GM12878 (cell line): ENCODE data around the gene PPP2R5C. TPM values are rescaled to one million over a fixed set of nuclear protein-coding genes. Genes with fewer than 3 reads are reported as not detected.

Source experiments
- ASH2L ChIP-seq: fragments of 300-600, 200-600 bp; sonication (generic); IDR thresholded peaks from 2 replicates; pipeline ENCODE4 v1.6.1; 2017; ENCODE audit warnings: low read depth, mild to moderate bottlenecking, borderline replicate concordance
- ATF2 ChIP-seq: IDR thresholded peaks from 2 replicates; pipeline ENCODE4 v1.6.1; 2012; ENCODE audit warnings: low read length, inconsistent platforms
- CHD4 ChIP-seq: fragments of 200-600 bp; sonication (generic); IDR thresholded peaks from 2 replicates; pipeline ENCODE4 v1.6.1; 2016; ENCODE audit warnings: mild to moderate bottlenecking
- ELK1 ChIP-seq: IDR thresholded peaks from 2 replicates; pipeline ENCODE4 v1.6.1; 2012; ENCODE audit warnings: low read depth, low read length, improper control_type of control experiment
- ESRRA ChIP-seq: IDR thresholded peaks from 2 replicates; pipeline ENCODE4 v1.6.1; 2012; ENCODE audit warnings: mild to moderate bottlenecking, low read length, improper control_type of control experiment
- KAT2A ChIP-seq: conservative IDR thresholded peaks from 2 replicates; pipeline ENCODE4 v1.6.1; 2011; ENCODE audit warnings: low read depth, low read length; ENCODE audit not compliant: control insufficient read depth
- MYB ChIP-seq: fragments of 150-350 bp; IDR thresholded peaks from 2 replicates; pipeline ENCODE4 v1.6.1; 2014; ENCODE audit warnings: mild to moderate bottlenecking, low read depth, low read length, borderline replicate concordance
- PAX5 ChIP-seq: IDR thresholded peaks from 2 replicates; pipeline ENCODE4 v1.6.1; 2011; ENCODE audit warnings: low read depth, low read length, borderline replicate concordance
- POLR2A ChIP-seq: IDR thresholded peaks from 2 replicates; pipeline ENCODE4 v1.6.1; 2011; ENCODE audit warnings: low read depth, mild to moderate bottlenecking, low read length
- POU2F2 ChIP-seq: IDR thresholded peaks from 3 replicates; pipeline ENCODE4 v1.6.1; 2011; ENCODE audit warnings: low read depth, mild to moderate bottlenecking, low read length, borderline replicate concordance
- RAD21 ChIP-seq: IDR thresholded peaks from 2 replicates; pipeline ENCODE4 v1.6.1; 2011; ENCODE audit warnings: mild to moderate bottlenecking, low read depth, low read length, moderate library complexity; ENCODE audit not compliant: insufficient read depth
- SPI1 ChIP-seq: IDR thresholded peaks from 2 replicates; pipeline ENCODE4 v1.6.1; 2011; ENCODE audit warnings: low read depth, mild to moderate bottlenecking, low read length, moderate library complexity, borderline replicate concordance; ENCODE audit not compliant: insufficient read depth
- SRF ChIP-seq, 2 experiments: IDR thresholded peaks; 2 replicates each; pipeline ENCODE4 v1.6.1; 2011; ENCODE audit warnings: low read depth in 2 of 2, low read length in 2 of 2, mild to moderate bottlenecking in 1 of 2, moderate library complexity in 1 of 2
- TAF1 ChIP-seq: IDR thresholded peaks from 2 replicates; pipeline ENCODE4 v1.6.1; 2011; ENCODE audit warnings: mild to moderate bottlenecking, low read depth, low read length, borderline replicate concordance
- TBL1XR1 ChIP-seq: IDR thresholded peaks from 2 replicates; pipeline ENCODE4 v1.6.1; 2012; ENCODE audit warnings: low read depth, low read length, improper control_type of control experiment
- USF2 ChIP-seq: IDR thresholded peaks from 2 replicates; pipeline ENCODE4 v1.6.1; 2011; ENCODE audit warnings: low read depth, low read length, improper control_type of control experiment, borderline replicate concordance
- YY1 ChIP-seq: IDR thresholded peaks from 2 replicates; pipeline ENCODE4 v1.6.1; 2011; ENCODE audit warnings: low read depth, mild to moderate bottlenecking, low read length
- ZBED1 ChIP-seq: IDR thresholded peaks from 2 replicates; pipeline ENCODE4 v1.6.1; 2016; ENCODE audit warnings: borderline replicate concordance
- ZBTB4 ChIP-seq: fragments of 450-650 bp; formaldehyde crosslinking; IDR thresholded peaks from 2 replicates; pipeline ENCODE4 v1.4.0; 2022; ENCODE audit warnings: mild to moderate bottlenecking, moderate library complexity
- ZNF217 ChIP-seq: fragments of 450-650 bp; IDR thresholded peaks from 2 replicates; pipeline ENCODE4 v1.6.1; 2017; ENCODE audit warnings: antibody characterized with exemption, mild to moderate bottlenecking
- ZNF274 ChIP-seq: IDR thresholded peaks from one replicate; pipeline ENCODE4 v1.8.0; 2011; ENCODE audit not compliant: insufficient read length, insufficient read depth
- polyA plus RNA-seq, 11 experiments: library from polyadenylated mRNA; depleted of rRNA in 4 of 11; unstranded in 6 of 11; stranded (reverse) in 5 of 11; fragments of >200 nt; fragmentation: Nextera tagmentation in 4 of 11; fragmentation: Illumina TruSeq in 1 of 11; extraction: Ambion mirVana in 4 of 11; extraction: Trizol in 1 of 11; gene quantifications; 1 replicate in 1 of 11; 2 replicates in 10 of 11; pipeline versions ENCODE4 v1.2.1 to v1.2.3, GENCODE V29; 2011 to 2016; ENCODE audit warnings: inconsistent platforms in 2 of 11, missing spikeins in 2 of 11, low read depth in 1 of 11
- total RNA-seq, 4 experiments: library from RNA; depleted of rRNA in 3 of 4; stranded (reverse); fragments of >200 nt in 3 of 4; fragmentation: Illumina TruSeq in 1 of 4; extraction: Trizol in 1 of 4; gene quantifications; 2 replicates each; pipeline versions ENCODE4 v1.2.1 to v1.2.3, GENCODE V29; 2013 to 2021
- TF ChIP-seq, protein P1 (sequence below): fragments of 450-650 bp; conservative IDR thresholded peaks from 2 replicates; pipeline ENCODE4 v1.6.1; 2017; ENCODE audit warnings: mild to moderate bottlenecking, moderate library complexity

The PPP2R5C gene
- total and polyA plus RNA-seq, 10 of the 15 experiments (the other 5 are each of a cell fraction or from before 2014, with no cell fraction given) = 106 to 199 (median 144) TPM

GRCh38 chr14:101731187-101732080 lies 30.1 kb upstream of the PPP2R5C start (continued):
- TF ChIP-seq ZBTB4 (no peak), CHD4 (no peak), ZNF217 (no peak), ELK1 (no peak), ATF2 (no peak), ZBED1 (no peak), RAD21 (peak; percentile 43; the same call in 1 of the 2 replicates), POLR2A (no peak), MYB (no peak), TAF1 (no peak), SRF (IDR thresholded peaks at IDR 0.05; ENCODE audit: low read depth in 2 of 2, low read length in 2 of 2) (no peak), ZNF274 (no peak), SPI1 (peak; percentile 42; the same call in 1 of the 2 replicates), ESRRA (no peak), USF2 (no peak), PAX5 (no peak), YY1 (no peak), KAT2A (no peak), POU2F2 (no peak), ASH2L (no peak), TBL1XR1 (no peak)
- TF ChIP-seq, protein P1, sequence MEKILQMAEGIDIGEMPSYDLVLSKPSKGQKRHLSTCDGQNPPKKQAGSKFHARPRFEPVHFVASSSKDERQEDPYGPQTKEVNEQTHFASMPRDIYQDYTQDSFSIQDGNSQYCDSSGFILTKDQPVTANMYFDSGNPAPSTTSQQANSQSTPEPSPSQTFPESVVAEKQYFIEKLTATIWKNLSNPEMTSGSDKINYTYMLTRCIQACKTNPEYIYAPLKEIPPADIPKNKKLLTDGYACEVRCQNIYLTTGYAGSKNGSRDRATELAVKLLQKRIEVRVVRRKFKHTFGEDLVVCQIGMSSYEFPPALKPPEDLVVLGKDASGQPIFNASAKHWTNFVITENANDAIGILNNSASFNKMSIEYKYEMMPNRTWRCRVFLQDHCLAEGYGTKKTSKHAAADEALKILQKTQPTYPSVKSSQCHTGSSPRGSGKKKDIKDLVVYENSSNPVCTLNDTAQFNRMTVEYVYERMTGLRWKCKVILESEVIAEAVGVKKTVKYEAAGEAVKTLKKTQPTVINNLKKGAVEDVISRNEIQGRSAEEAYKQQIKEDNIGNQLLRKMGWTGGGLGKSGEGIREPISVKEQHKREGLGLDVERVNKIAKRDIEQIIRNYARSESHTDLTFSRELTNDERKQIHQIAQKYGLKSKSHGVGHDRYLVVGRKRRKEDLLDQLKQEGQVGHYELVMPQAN = 0 out of 2 replicates have a peak, but pooled peaks have one; percentile 21
